ENCODE data around the gene STYX.
"Not testable (repeated sequence)": the region's sequence is repeated elsewhere in the genome, so short reads cannot be mapped to it uniquely, and the experiment has no call there.

Gene STYX

GRCh38 chr14:52727509-52727908, 2.5 kb upstream of the STYX start:
- DNase-seq, result not testable (repeated sequence)

DNA sequence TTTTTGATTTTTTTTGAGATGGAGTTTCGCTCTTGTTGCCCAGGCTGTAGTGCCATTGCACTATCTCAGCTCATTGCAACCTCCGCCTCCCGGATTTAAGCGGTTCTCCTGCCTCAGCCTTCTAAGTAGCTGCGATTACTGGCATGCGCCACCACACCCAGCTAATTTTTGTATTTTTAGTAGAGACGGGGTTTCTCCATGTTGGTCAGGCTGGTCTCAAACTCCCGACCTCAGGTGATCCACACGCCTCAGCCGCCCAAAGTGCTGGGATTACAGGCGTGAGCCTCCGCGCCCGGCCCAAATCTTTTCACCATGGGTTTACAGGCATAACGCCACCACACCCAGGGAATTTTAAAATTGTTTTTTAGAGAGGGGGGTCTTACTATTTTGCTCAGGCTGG, 931 bp upstream of the STYX start:
- DNase-seq, result not testable (repeated sequence)

- no peak for DNase-seq
Observed at GRCh38 chr14:52729585-52729924, 411 bp upstream of the STYX start.

DNA sequence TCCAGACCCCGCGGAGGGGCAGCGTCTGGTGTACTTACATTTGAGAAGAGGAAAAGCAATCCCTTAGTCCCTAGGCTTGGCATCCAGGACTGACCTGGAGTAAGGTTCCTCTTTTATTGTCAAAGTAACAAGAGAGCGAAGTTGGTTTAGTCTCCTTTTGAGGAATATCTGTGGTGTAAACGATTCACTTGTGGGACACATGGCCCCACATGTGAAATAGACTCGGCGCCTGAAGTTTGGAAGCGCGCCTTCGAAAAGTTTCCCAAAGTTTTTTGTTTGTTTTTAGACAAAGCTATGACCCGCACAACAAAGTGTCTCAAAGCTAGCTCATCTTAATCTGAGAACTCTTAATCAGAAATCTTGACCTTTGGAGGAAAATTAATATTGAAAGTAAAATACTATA, 744 bp downstream of the STYX start:
- no peak for DNase-seq

- no peak for DNase-seq
Observed at GRCh38 chr14:52733824-52734223, 3.9 kb downstream of the STYX start.

- no peak for DNase-seq
Observed at GRCh38 chr14:52735921-52736489, 6.0 kb downstream of the STYX start.

DNA sequence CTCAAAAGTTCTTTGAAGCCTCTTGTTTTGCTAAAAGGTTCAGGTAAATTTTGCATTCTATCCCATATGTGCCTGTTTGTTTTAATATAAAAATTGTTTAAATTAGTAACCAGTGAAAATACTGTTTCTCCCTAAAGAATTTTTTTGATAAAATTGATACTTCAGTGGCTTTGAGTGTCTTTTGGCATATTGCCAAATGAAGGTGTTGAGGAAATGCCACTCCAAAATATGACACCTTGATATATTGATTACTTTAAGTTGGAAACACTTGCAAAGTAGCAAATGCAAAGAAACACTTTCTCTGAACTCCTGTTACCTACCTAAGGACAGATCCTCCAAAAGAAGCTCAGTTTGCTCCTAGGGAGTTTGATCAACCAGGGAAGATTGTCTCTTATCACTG, 8.4 kb downstream of the STYX start:
- no peak for DNase-seq

- no peak for DNase-seq
Observed at GRCh38 chr14:52740751-52741150, 10.8 kb downstream of the STYX start.

DNA sequence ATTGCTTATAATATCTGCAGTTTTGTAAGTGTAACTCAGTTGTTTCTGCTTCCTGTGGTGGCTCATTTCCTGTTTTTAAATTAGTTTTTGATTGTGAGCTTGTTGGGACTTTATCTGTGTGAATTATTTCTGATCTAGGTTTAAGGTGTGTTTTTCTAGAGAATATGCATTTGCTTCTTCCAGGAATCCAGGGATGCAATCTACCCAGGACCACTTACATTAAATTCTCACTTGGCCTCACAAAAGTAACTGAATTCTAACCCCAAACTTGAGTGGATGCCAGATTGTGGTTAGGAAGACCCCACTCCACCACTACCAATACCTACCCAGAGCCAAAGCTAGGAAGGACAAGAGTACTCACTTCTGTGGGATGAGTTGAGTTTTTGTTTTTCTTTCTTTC, 11.9 kb downstream of the STYX start:
- DNase-seq, result no peak

GRCh38 chr14:52748647-52749292, 18.8 kb downstream of the STYX start:
- no peak for DNase-seq

DNA sequence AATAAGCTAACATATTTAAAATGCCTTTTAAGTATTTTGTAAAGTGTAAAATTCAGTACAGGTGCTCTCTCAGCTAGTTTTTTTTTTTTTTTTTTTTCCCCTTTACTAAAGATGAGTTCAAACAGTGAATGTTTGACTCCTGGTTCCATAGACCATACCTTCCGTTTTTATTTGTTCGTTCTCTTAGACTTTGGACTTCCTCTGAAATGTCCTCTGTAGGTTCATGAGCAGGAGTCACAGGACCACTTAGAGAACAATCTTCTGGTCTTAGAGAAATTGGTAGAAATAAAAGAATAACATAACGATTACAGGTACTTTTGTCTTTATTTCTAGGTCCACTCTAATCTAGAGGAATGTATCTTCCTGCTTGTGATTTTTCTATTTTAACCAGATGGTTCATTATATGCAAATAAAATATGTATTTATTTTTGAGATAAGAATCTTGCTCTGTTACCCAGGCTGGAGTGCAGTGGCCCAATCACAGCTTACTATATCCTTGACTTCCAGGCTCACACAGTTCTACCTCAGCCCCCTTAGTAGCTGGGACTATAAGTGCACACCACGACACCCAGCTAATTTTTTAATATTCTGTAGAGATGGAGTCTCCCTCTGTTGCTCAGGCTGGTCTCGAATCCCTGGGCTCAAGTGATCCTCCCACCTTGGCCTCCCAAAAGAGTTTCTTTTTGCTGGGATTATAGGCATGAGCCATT, 25.8 kb downstream of the STYX start:
- DNase-seq, result no peak

DNA sequence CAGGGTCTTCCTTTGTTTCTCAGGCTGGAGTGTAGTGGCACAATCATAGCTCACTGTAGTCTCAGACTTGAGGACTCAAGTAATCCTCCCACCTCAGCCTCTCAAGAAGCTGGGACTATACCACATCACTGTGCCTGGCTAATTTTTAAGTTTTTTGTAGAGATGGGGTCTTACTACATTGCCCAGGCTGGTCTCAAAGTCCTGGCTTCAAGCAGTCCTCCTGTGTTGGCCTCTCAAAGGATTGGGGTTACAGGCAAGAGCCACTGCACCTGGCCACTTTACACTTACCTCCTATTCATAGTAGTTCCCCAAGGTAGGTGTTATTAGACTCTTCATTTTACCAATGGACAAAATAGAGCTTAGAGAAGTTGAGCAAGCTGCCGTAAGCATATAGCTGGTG, 29.2 kb downstream of the STYX start:
- DNase-seq, result no peak

DNA sequence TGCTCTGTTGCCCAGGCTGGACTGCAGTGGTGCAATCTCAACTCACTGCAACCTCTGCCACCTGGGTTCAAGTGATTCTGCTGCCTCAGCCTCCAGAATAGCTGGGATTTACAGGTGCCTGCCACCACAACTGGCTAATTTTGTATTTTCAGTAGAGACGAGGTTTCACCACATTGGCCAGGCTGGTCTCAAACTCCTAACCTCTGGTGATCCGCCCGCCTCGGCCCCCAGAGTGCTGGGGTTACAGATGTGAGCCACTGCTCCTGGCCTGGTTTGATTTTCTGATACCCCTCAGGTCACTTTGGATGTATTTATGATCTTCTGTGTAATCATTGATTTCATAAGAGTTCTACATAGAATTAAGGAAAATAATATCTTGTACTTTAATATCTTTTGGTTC, 33.0 kb downstream of the STYX start:
- not testable (repeated sequence) for DNase-seq

DNA sequence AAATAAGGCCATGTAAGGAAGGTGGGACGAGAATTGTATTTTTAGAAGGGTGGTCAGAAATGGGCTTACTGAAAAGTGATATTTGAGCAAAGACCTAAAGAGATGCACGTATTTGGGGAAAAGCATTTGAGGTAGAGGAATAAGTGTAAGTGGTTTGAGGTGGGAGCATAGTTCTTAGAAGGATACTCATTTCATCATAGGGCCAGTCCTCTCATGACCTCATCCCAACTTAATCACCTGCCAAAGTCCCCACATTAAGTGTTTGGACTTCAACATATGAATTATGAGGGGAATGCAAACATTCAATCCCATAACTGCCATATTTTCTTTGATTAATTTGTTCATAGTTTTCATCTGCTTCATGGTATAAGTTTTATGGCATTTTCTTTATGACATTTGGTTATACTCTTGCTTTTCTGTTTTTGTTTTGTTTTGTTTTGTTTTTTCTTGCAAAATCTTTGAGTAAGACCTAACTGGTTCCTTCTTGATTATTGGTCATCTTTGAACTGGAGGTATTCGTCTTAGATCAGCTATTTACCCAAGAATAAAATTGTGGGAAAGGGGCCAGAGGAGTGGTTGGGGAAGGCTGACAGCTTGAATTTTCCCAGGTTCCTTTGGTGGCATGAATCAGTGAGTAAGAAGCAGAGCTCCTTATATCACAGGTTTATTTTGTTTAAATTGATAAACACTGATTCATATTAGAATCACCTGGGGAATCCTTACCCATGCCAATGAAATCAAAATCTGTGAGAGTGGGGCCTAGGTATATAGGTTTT, 37.3 kb downstream of the STYX start:
- no peak for DNase-seq

DNA sequence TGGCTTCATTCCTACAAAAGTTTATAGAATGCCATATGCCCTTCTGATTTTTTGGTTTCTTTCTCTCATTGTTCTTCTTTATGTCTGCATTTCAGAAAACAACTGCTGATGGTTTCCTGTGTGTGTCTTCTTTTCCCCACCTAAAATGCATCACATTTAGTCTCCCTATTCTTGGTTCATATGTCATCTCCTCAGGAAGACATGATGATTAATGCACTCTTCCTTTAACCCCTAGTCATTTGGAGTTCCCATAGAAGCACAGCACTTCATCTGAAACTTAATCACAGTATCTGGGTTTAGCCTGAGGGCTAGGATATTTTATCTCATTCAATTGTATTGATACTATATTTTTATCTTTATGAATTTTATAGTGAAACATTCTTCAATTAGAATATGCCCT, 39.9 kb downstream of the STYX start:
- DNase-seq, result no peak

DNA sequence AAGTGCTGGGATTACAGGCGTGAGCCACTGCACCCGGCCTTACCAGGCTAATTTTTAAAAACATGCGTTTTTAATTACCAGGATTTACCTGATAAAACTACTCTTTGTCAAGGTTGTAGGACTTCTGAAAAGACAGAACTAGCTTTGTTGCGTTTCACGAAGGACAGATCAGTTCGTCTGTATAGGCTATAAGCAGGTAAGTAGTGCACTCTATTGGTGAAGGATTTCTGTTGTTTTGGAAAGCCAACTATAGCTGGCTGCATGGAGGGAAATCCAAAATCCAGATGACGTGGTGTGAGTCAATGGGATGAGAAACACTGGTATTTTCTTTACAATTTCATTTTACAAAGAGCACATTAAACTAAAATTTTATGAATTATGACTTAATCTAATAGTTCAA, 46.9 kb downstream of the STYX start:
- DNase-seq, result no peak

- no peak for DNase-seq
Observed at GRCh38 chr14:52778702-52779101, 48.7 kb downstream of the STYX start.

GRCh38 chr14:52780893-52781292, 50.9 kb downstream of the STYX start:
- no peak for DNase-seq

GRCh38 chr14:52781629-52782028, 51.7 kb downstream of the STYX start:
- no peak for DNase-seq

DNA sequence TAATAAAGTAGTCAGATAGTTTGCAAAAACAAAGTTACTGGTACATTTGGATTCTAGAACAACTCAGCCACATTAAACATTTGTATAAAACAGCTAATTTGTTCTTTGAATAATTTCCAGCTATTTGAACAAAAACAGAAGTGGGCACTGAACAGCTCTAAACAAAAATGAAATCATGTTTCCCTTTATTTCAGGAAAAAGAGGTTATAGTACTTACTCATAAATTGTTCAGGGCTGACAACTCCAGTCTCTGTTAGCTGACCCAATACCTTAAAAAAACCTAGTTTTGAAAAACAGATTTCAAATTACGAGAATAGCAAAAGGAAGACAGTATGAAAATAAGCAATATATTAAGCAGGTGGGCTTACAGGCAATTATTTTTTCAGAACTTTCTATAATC, 53.2 kb downstream of the STYX start:
- DNase-seq, result no peak

DNA sequence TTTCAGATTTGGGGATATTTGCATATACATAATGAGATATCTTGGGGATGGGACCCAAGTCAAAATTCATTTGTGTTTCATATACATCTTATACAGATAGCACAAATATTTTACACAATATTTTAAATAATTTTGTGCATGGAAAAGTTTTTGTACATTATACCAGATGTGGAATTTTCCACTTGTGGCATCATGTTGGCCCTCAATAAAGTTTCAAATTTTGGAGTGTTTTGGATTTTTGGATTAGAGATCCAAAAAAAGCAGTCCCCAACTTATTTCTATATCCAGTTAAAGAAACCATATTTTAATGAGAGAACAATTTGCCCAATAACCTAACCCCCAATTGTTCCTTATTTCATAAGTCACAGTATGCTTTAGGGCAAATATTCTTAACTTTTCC, 56.9 kb downstream of the STYX start:
- DNase-seq, result no peak

DNA sequence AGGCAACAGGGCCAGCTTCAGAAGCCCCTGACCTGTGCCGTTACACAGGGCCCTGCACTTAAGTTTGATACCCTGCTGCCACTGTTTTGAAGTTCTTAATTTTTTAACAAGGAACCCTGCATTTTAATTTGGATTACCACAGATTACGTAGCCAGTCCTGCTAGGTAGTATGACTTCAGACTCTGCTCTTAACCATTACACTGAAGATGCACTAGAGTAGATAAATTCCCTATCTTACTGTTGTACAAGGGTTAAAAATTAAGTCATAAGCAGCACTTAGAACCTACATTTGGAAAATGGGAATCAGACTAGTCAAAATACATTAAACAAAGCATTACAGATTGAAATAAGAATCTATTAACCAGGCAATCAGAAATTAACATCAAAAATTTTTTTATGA, 59.2 kb downstream of the STYX start:
- no peak for DNase-seq

DNA sequence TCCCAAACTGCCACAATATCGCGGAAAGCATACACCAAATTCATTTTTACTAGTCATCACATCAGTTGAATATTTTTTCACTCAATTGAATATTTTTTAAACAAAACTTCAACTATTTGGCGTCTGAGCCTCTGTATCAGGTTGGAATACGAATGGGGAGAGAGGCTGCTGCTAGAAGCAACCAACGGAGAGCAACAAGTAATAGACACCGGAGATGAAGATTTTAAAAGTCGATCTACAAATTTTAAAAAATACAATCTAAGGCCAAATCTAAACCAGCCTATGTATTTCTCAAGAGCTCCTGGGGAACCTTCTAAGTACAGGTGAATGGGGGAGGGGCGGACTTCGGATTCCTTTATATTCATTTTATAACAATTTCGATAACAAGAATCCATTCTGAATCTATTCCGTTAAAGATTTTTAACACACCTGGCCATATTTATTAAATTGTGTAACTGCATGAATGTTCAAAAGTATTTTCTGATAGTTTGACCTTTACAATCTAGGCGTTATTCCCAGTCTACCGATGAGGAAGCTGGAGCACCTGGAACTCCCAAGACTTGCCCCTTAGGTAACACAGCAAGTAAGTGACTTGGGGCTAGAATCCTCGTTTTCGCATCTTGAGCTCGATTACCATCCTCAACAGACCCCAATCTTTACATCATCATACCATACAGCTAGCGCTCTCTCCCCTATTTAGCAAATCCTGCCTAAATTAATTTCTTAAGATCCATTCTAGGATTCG, 60.2 kb downstream of the STYX start:
- DNase-seq, result no peak

All from activated T-cell treated with anti-CD3 and anti-CD28 coated beads for 4 hours (primary cell).